GM23248 (cell line): ENCODE data around the gene CFAP65. TPM values are rescaled to one million over a fixed set of nuclear protein-coding genes. Genes with fewer than 3 reads are reported as not detected.

ENCODE experiments used
- DNase-seq: peaks from one replicate; pipeline ENCODE4 v3.0.0-alpha.2; 2015
- H2AFZ ChIP-seq: fragments of 200-600 bp; sonication (generic); 2 replicates; pipeline ENCODE4 v1.6.1; 2016; ENCODE audit warnings: antibody characterized with exemption
- H3F3A ChIP-seq: fragments of 200-600 bp; sonication (generic); 2 replicates; pipeline ENCODE4 v1.6.1; 2016; ENCODE audit warnings: mild to moderate bottlenecking, antibody characterized with exemption, mixed run types; ENCODE audit not compliant: insufficient read depth
- H3K27ac ChIP-seq: fragments of 200-600 bp; sonication (generic); 2 replicates; pipeline ENCODE4 v1.5.1; 2016; ENCODE audit warnings: mild to moderate bottlenecking
- H3K27me3 ChIP-seq: fragments of 200-600 bp; sonication (generic); replicated peaks from 2 replicates; pipeline ENCODE4 v1.6.1; 2016; ENCODE audit warnings: mild to moderate bottlenecking; ENCODE audit not compliant: insufficient read depth
- H3K36me3 ChIP-seq: fragments of 200-600 bp; sonication (generic); 2 replicates; pipeline ENCODE4 v1.6.1; 2016; ENCODE audit warnings: low read depth, mild to moderate bottlenecking
- H3K4me1 ChIP-seq: fragments of 200-600 bp; sonication (generic); 2 replicates; pipeline ENCODE4 v1.6.1; 2016; ENCODE audit warnings: mild to moderate bottlenecking; ENCODE audit not compliant: insufficient read depth
- H3K4me2 ChIP-seq: fragments of 200-600 bp; sonication (generic); one replicate; pipeline ENCODE4 v1.6.1; 2016; ENCODE audit warnings: mild to moderate bottlenecking; ENCODE audit not compliant: unreplicated experiment
- H3K4me3 ChIP-seq: fragments of 200-600 bp; sonication (generic); 2 replicates; pipeline ENCODE4 v1.5.1; 2016; ENCODE audit warnings: mild to moderate bottlenecking
- H3K79me2 ChIP-seq: fragments of 200-600 bp; sonication (generic); 2 replicates; pipeline ENCODE4 v1.6.1; 2016; ENCODE audit warnings: mild to moderate bottlenecking; ENCODE audit not compliant: insufficient read depth
- H3K9ac ChIP-seq: fragments of 200-600 bp; sonication (generic); 2 replicates; pipeline ENCODE4 v1.6.1; 2016; ENCODE audit warnings: mild to moderate bottlenecking
- H3K9me2 ChIP-seq: fragments of 200-600 bp; sonication (generic); 2 replicates; pipeline ENCODE4 v1.6.1; 2016; ENCODE audit warnings: mixed run types, mild to moderate bottlenecking, moderate library complexity; ENCODE audit not compliant: insufficient read depth
- H3K9me3 ChIP-seq: fragments of 200-600 bp; sonication (generic); one replicate; pipeline ENCODE4 v1.6.1; 2017; ENCODE audit warnings: low read depth
- H4K20me1 ChIP-seq: fragments of 200-600 bp; sonication (generic); 2 replicates; pipeline ENCODE4 v1.6.0; 2016; ENCODE audit not compliant: insufficient read depth
- EZH2 ChIP-seq: fragments of 200-600 bp; sonication (generic); IDR thresholded peaks from 2 replicates; pipeline ENCODE4 v1.6.1; 2018; ENCODE audit warnings: antibody characterized with exemption, mild to moderate bottlenecking; ENCODE audit not compliant: insufficient read depth, poor library complexity, severe bottlenecking
- EZH2phosphoT487 ChIP-seq: fragments of 200-600 bp; sonication (generic); IDR thresholded peaks from 2 replicates; pipeline ENCODE4 v1.6.1; 2018; ENCODE audit warnings: antibody characterized with exemption, moderate library complexity, mild to moderate bottlenecking, low read depth; ENCODE audit not compliant: insufficient read depth
- WGBS, 2 experiments: methylation state at CpG; one replicate each; pipeline ENCODE4 v1.1.6; 2015 to 2017; ENCODE audit warnings: low lambda C conversion rate in 2 of 2, low coverage in 1 of 2; ENCODE audit errors: missing lambda C conversion rate in 2 of 2; 5-methylcytosine and 5-hydroxymethylcytosine counted together
- in situ Hi-C: fragments of 300-500 bp; cut with MboI; formaldehyde crosslinking; loops from 2 replicates; pipeline ENCODE4 v1.15.0; 2020
- polyA plus RNA-seq: library from polyadenylated mRNA; unstranded; fragments of >200 nt; fragmentation: Nextera tagmentation; extraction: Ambion mirVana; gene quantifications from 2 replicates; pipeline ENCODE4 v1.2.1, GENCODE V29; 2016
- total RNA-seq: library from RNA; depleted of rRNA; stranded (reverse); fragments of >200 nt; shearing (Covaris generic); gene quantifications from 2 replicates; pipeline ENCODE4 v1.2.3, GENCODE V29; 2014

Gene CFAP65
- total and polyA plus RNA-seq, 2 experiments from 2014 or later: 0.08 TPM; not detected in 1

- no peaks in the 10 kb centered on the region for H3K36me3 ChIP-seq
- no peak overlapping the region for H3K9ac ChIP-seq
- peaks cover 95% of the 10 kb centered on the region for H3K27me3 ChIP-seq
- no peak overlapping the region for H2AFZ ChIP-seq
- H4K20me1 ChIP-seq: no peaks in the 10 kb centered on the region
- no peaks in the 10 kb centered on the region for H3K79me2 ChIP-seq
- in situ Hi-C loops: no loop called here
- no peaks in the 10 kb centered on the region for H3K9me2 ChIP-seq
- H3K27ac ChIP-seq: no peak overlapping the region
- H3K4me2 ChIP-seq: no peak overlapping the region
- H3K9me3 ChIP-seq: no peaks in the 10 kb centered on the region
- no peaks in the 10 kb centered on the region for H3F3A ChIP-seq
- no peak for DNase-seq
- TF ChIP-seq EZH2: peak; percentile 78
- TF ChIP-seq EZH2phosphoT487: 0 out of 2 replicates have a peak, but pooled peaks have one; percentile 37
- WGBS, 2 experiments: 3 to 4% methylated on average over 14 to 49 of the region's 49 CpGs
- no peaks in the 10 kb centered on the region for H3K4me1 ChIP-seq
- no peak overlapping the region for H3K4me3 ChIP-seq
These were observed 55.8 kb downstream of the CFAP65 start for GRCh38 chr2:218985325-218986091.

GRCh38 chr2:218985021-218985324 lies 56.3 kb downstream of the CFAP65 start, which contains the start of gene FEV:
Gene FEV (minus strand): TSS chr2:218985184. CDS start chr2:218985075, 109 bp downstream.
- H2AFZ ChIP-seq: no peak within 1 kb of the TSS
- no peak within 1 kb of the TSS for H3K4me2 ChIP-seq
- WGBS, 2 experiments: 0 to 5% methylated on average over 10 to 21 of the region's 32 CpGs
- no peaks in the 10 kb centered on the region for H3K9me2 ChIP-seq
- H3K36me3 ChIP-seq: no peaks in the 10 kb centered on the region
- in situ Hi-C loops: no loop called here
- H3K4me1 ChIP-seq: no peaks in the 10 kb centered on the region
- TF ChIP-seq EZH2 (no peak), EZH2phosphoT487 (no peak)
- no peak within 1 kb of the TSS for H3K9ac ChIP-seq
- H3K9me3 ChIP-seq: no peaks in the 10 kb centered on the region
- H3K4me3 ChIP-seq: no peak within 1 kb of the TSS
- no peaks in the 10 kb centered on the region for H3F3A ChIP-seq
- H3K79me2 ChIP-seq: no peaks in the 10 kb centered on the region
- peaks cover 91% of the 10 kb centered on the region for H3K27me3 ChIP-seq
- H4K20me1 ChIP-seq: no peaks in the 10 kb centered on the region
- DNase-seq: no peak
- H3K27ac ChIP-seq: no peak within 1 kb of the TSS

- no peaks in the 10 kb centered on the region for H3K9me3 ChIP-seq
- H3K79me2 ChIP-seq: no peaks in the 10 kb centered on the region
- in situ Hi-C loops: no loop called here
- no peak overlapping the region for H3K4me3 ChIP-seq
- no peak overlapping the region for H3K27ac ChIP-seq
- peak; percentile 30 for DNase-seq
- H3K36me3 ChIP-seq: no peaks in the 10 kb centered on the region
- no peaks in the 10 kb centered on the region for H3F3A ChIP-seq
- TF ChIP-seq EZH2phosphoT487 (0 out of 2 replicates have a peak, but pooled peaks have one; percentile 35), EZH2 (peak; percentile 98)
- WGBS, 2 experiments: 2% methylated on average over 47 to 50 of the region's 50 CpGs
- no peaks in the 10 kb centered on the region for H4K20me1 ChIP-seq
- H3K9ac ChIP-seq: no peak overlapping the region
- H3K4me1 ChIP-seq: no peaks in the 10 kb centered on the region
- H2AFZ ChIP-seq: no peak overlapping the region
- H3K4me2 ChIP-seq: no peak overlapping the region
- H3K9me2 ChIP-seq: no peaks in the 10 kb centered on the region
- H3K27me3 ChIP-seq: peaks cover 86% of the 10 kb centered on the region
These were observed 56.9 kb downstream of the CFAP65 start for GRCh38 chr2:218984239-218985020.

DNA sequence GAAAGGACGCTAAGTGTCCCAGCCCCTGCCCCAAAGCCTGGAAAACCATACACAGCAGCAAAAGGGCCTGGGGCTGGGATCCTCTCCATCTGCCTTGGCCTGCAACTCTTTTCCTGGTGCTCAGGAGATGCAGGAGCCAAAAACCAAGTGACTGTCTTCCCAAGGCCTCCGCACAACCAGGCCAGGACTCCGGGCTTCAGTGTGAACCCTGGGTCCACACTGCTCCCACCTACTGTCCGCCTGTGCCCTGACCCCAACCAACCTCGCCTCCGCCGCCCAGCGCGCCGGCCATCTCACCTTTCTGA lies 57.4 kb downstream of the CFAP65 start:
- no peak for DNase-seq
- no peak overlapping the region for H3K4me3 ChIP-seq
- WGBS, 2 experiments: 2 to 3% methylated on average over 10 of the region's 10 CpGs
- H3K9me2 ChIP-seq: no peaks in the 10 kb centered on the region
- H3K9me3 ChIP-seq: no peaks in the 10 kb centered on the region
- H4K20me1 ChIP-seq: no peaks in the 10 kb centered on the region
- H2AFZ ChIP-seq: no peak overlapping the region
- in situ Hi-C loops: no loop called here
- H3F3A ChIP-seq: no peaks in the 10 kb centered on the region
- no peak overlapping the region for H3K27ac ChIP-seq
- peaks cover 83% of the 10 kb centered on the region for H3K27me3 ChIP-seq
- no peak overlapping the region for H3K4me2 ChIP-seq
- H3K79me2 ChIP-seq: no peaks in the 10 kb centered on the region
- TF ChIP-seq EZH2 (no peak), EZH2phosphoT487 (0 out of 2 replicates have a peak, but pooled peaks have one; percentile 63)
- H3K36me3 ChIP-seq: no peaks in the 10 kb centered on the region
- H3K4me1 ChIP-seq: no peaks in the 10 kb centered on the region
- no peak overlapping the region for H3K9ac ChIP-seq
